EH (cell line): ENCODE measurements around the gene MAPKAPK2.

ENCODE experiments used
- DNase-seq: peaks from one replicate; pipeline ENCODE4 v3.0.0-alpha.2; 2015; ENCODE audit warnings: low read depth

MAPKAPK2 gene

GRCh38 chr1:206776229-206776628, 91.5 kb downstream of the MAPKAPK2 start:
- DNase-seq: peak; percentile 34

DNA sequence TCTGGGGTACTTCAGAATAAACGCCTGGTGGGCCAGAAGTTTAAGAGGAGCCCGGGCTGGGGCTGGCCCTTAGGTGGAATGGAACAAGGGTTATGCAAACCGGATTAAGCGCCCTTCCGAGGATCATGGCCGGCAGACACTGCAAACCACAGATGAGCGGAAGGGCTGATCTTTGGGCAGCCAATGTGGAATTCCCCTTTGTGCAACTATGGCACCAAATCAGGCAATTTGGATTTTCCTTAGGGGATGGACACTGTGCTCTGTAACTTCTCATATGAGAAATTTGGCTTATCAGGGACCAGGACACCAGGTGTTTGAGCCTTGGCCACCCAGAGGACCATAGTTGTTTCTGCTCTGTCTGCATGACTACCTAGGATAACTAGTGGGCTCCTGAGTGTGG, 93.3 kb downstream of the MAPKAPK2 start:
- DNase-seq: no peak

DNA sequence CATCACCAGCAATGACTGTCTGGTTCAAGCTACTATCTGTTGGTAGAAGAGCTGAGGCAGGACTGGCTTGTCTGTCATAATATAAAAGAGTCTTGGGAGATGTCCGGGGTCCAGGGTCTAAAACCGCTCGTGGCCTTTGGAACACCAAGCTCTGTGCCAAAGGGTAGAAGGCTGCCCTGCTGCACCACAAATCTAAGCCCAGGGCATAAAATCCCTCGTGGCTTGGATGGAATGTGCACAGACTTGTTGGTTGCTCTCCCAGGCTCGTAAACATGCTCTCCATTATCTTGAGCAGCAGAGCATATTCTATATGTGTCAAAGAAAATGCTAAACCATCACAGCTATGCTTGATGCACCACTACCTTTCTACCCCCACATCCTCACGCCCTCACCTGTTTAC, 94.2 kb downstream of the MAPKAPK2 start:
- DNase-seq: peak; percentile 41

- DNase-seq: no peak
These were observed 94.9 kb downstream of the MAPKAPK2 start for GRCh38 chr1:206779638-206780037.

GRCh38 chr1:206782448-206782847, 97.7 kb downstream of the MAPKAPK2 start:
- DNase-seq: no peak

DNA sequence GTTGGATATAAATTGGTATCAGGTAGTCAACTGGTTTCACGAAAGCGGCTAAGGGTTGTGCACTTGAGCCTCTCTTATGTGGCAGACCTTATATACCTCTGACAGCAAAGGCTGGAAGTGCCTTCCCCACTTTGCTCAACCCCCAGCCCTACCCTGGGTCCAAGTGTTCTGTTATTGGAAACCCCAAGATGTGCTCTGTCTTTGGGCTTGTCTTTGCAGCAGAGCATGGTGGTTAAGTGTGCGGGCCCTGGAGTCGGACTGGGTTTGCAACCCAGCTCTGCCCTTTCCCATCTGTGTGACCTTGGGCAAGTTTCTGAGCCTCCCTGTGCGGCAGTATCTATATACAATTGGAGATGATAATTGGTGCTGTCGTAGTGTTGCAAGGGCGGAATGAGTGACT, 98.8 kb downstream of the MAPKAPK2 start:
- DNase-seq: no peak
